HEK293 (cell line): Measurements from ENCODE around the gene KSR1.

Experiments
- CTCF ChIA-PET: fragments of 350-600 bp; formaldehyde crosslinking; extraction: SDS; loops from one replicate; lab custom pipeline; 2021; ENCODE audit warnings: antibody characterized with exemption; lab: Yijun Ruan, JAX
- POLR2A ChIA-PET: fragments of 300-600 bp; formaldehyde crosslinking; extraction: SDS; loops from one replicate; lab custom pipeline; 2020; ENCODE audit warnings: antibody characterized with exemption, inconsistent platforms; lab: Yijun Ruan, JAX
- H3K27ac ChIP-seq: fragments of 200-500 bp; sonication (Bioruptor generic); 2 replicates; pipeline ENCODE4 v1.5.1; 2014; ENCODE audit warnings: low read depth, low read length, control low read depth, inconsistent platforms; ENCODE audit errors: extremely low read depth
- H3K36me3 ChIP-seq, 2 experiments: fragments of 200-500 bp in 1 of 2; sonication (Bioruptor generic) in 1 of 2; 1 replicate in 1 of 2; 2 replicates in 1 of 2; pipeline ENCODE4 v1.5.1; 2014 to 2017; ENCODE audit warnings: inconsistent platforms in 2 of 2, low read length in 2 of 2; ENCODE audit not compliant: control insufficient read depth in 2 of 2, insufficient read depth in 1 of 2
- H3K4me1 ChIP-seq: fragments of 200-500 bp; sonication (Bioruptor generic); 2 replicates; pipeline ENCODE4 v1.5.1; 2014; ENCODE audit warnings: mild to moderate bottlenecking, low read length, inconsistent platforms; ENCODE audit not compliant: control insufficient read depth, insufficient read depth
- H3K4me3 ChIP-seq: 2 replicates; pipeline ENCODE4 v1.5.1; 2011; ENCODE audit warnings: low read depth, mild to moderate bottlenecking, control low read depth, low read length, moderate library complexity
- H3K9me3 ChIP-seq: fragments of 200-500 bp; sonication (Bioruptor generic); 2 replicates; pipeline ENCODE4 v1.5.1; 2014; ENCODE audit warnings: low read depth, low read length, inconsistent platforms; ENCODE audit not compliant: control insufficient read depth, insufficient read depth
- GLIS1 ChIP-seq: fragments of 450-650 bp; formaldehyde crosslinking; IDR thresholded peaks from 2 replicates; pipeline ENCODE4 v1.5.1; 2016; ENCODE audit warnings: missing biosample characterization, missing genetic modification characterization
- GLIS2 ChIP-seq: fragments of 450-650 bp; formaldehyde crosslinking; IDR thresholded peaks from 2 replicates; pipeline ENCODE4 v1.5.1; 2016; ENCODE audit warnings: missing biosample characterization, missing genetic modification characterization
- SCRT2 ChIP-seq: fragments of 450-650 bp; formaldehyde crosslinking; IDR thresholded peaks from 2 replicates; pipeline ENCODE4 v1.5.1; 2016; ENCODE audit warnings: missing biosample characterization, missing genetic modification characterization
- SP7 ChIP-seq: fragments of 450-650 bp; formaldehyde crosslinking; IDR thresholded peaks from 2 replicates; pipeline ENCODE4 v1.5.1; 2016; ENCODE audit warnings: missing biosample characterization, missing genetic modification characterization
- ZIC2 ChIP-seq: fragments of 450-650 bp; formaldehyde crosslinking; IDR thresholded peaks from 2 replicates; pipeline ENCODE4 v1.5.1; 2016; ENCODE audit warnings: missing biosample characterization, missing genetic modification characterization
- ZNF112 ChIP-seq: fragments of 450-650 bp; formaldehyde crosslinking; IDR thresholded peaks from 2 replicates; pipeline ENCODE4 v1.5.0; 2017; ENCODE audit warnings: missing biosample characterization, missing genetic modification characterization
- ZNF138 ChIP-seq: fragments of 450-650 bp; formaldehyde crosslinking; IDR thresholded peaks from 2 replicates; pipeline ENCODE4 v1.5.1; 2016; ENCODE audit warnings: missing biosample characterization, missing genetic modification characterization, borderline replicate concordance
- ZNF19 ChIP-seq: fragments of 450-650 bp; formaldehyde crosslinking; IDR thresholded peaks from 2 replicates; pipeline ENCODE4; 2016; ENCODE audit warnings: missing biosample characterization, missing genetic modification characterization, low read depth
- ZNF2 ChIP-seq: fragments of 450-650 bp; formaldehyde crosslinking; IDR thresholded peaks from 2 replicates; pipeline ENCODE4 v1.5.1; 2016; ENCODE audit warnings: missing biosample characterization, missing genetic modification characterization
- ZNF292 ChIP-seq: fragments of 450-650 bp; formaldehyde crosslinking; IDR thresholded peaks from 2 replicates; pipeline ENCODE4 v1.5.1; 2016; ENCODE audit warnings: low read depth, missing biosample characterization, missing genetic modification characterization, borderline replicate concordance
- ZNF302 ChIP-seq: fragments of 450-650 bp; formaldehyde crosslinking; IDR thresholded peaks from 2 replicates; pipeline ENCODE4 v1.5.1; 2016; ENCODE audit warnings: missing biosample characterization, missing genetic modification characterization, low read depth
- ZNF391 ChIP-seq: fragments of 450-650 bp; formaldehyde crosslinking; IDR thresholded peaks from 2 replicates; pipeline ENCODE4 v1.5.1; 2016; ENCODE audit warnings: low read depth, missing biosample characterization, missing genetic modification characterization, borderline replicate concordance
- ZNF404 ChIP-seq: fragments of 450-650 bp; formaldehyde crosslinking; IDR thresholded peaks from 2 replicates; pipeline ENCODE4 v1.5.1; 2017; ENCODE audit warnings: missing biosample characterization, missing genetic modification characterization
- ZNF433 ChIP-seq: fragments of 450-650 bp; formaldehyde crosslinking; IDR thresholded peaks from 2 replicates; pipeline ENCODE4 v1.5.1; 2016; ENCODE audit warnings: missing biosample characterization, missing genetic modification characterization, low read depth
- ZNF670 ChIP-seq: fragments of 450-650 bp; formaldehyde crosslinking; IDR thresholded peaks from 2 replicates; pipeline ENCODE4 v1.5.1; 2016; ENCODE audit warnings: missing biosample characterization, missing genetic modification characterization, low read depth
- ZNF701 ChIP-seq: fragments of 450-650 bp; formaldehyde crosslinking; IDR thresholded peaks from 2 replicates; pipeline ENCODE4 v1.5.1; 2016; ENCODE audit warnings: missing biosample characterization, missing genetic modification characterization
- ZSCAN5A ChIP-seq: fragments of 450-650 bp; formaldehyde crosslinking; IDR thresholded peaks from 2 replicates; pipeline ENCODE4 v1.5.1; 2016; ENCODE audit warnings: missing biosample characterization, missing genetic modification characterization
- TF ChIP-seq, protein P1 (sequence below): fragments of 450-650 bp; formaldehyde crosslinking; IDR thresholded peaks from 2 replicates; pipeline ENCODE4 v1.5.1; 2016; ENCODE audit warnings: missing biosample characterization, missing genetic modification characterization
- TF ChIP-seq, protein P2 (sequence below): fragments of 450-650 bp; formaldehyde crosslinking; IDR thresholded peaks from 2 replicates; pipeline ENCODE4 v1.5.1; 2017; ENCODE audit warnings: missing biosample characterization, missing genetic modification characterization
- TF ChIP-seq, protein P3 (sequence below): fragments of 450-650 bp; formaldehyde crosslinking; IDR thresholded peaks from 2 replicates; pipeline ENCODE4 v1.5.1; 2016; ENCODE audit warnings: missing biosample characterization, missing genetic modification characterization

Gene KSR1

DNA sequence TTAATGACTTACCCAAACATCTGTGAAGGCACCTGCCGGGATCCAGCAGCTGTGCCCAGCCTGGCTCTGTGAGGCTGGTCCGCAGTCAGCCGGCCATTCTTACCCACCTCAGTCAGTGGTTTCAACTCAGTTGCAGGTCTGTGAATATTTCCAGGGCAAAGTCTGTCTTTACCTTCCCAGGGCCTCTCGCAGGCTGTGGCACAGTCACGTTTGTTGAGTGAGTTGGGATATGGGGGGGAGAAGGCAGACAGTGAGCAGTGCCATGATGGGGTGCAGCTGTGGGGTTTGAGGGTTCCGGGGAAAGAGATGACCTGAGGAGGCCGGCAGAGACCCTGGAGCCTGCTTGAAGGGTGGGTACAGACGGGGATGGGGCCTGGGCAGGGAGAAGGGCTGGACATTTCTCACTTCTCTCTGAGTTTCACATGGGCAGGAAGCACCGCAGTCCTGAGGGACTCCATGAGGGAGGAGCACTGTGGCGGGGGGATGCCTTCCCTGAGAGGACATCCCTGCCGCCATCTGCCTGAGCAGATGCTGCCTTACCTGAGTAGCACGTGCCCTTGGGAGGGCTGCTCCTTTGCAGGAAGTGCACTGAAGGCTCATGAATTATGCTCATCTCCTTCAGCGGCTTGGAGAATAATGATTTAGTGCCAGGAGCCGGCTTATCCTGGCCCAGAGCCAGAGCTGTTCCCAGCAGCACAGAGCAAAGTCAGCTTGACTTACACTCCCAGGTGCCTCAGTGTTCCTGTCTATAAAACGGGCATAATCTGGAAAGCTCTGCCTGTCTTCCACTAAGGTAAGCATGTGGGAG is 48.1 kb downstream of the KSR1 start (continued):
- TF ChIP-seq ZNF391 (no peak), ZNF138 (no peak), SCRT2 (tag by site-specific recombination) (no peak), ZNF433 (tag by site-specific recombination) (no peak), ZNF701 (tag by site-specific recombination) (no peak), ZSCAN5A (tag by site-specific recombination) (no peak), ZNF292 (tag by site-specific recombination) (no peak)
- TF ChIP-seq, protein P1, sequence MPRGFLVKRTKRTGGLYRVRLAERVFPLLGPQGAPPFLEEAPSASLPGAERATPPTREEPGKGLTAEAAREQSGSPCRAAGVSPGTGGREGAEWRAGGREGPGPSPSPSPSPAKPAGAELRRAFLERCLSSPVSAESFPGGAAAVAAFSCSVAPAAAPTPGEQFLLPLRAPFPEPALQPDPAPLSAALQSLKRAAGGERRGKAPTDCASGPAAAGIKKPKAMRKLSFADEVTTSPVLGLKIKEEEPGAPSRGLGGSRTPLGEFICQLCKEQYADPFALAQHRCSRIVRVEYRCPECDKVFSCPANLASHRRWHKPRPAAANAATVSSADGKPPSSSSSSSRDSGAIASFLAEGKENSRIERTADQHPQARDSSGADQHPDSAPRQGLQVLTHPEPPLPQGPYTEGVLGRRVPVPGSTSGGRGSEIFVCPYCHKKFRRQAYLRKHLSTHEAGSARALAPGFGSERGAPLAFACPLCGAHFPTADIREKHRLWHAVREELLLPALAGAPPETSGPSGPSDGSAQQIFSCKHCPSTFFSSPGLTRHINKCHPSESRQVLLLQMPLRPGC = no peak
- TF ChIP-seq, protein P2, sequence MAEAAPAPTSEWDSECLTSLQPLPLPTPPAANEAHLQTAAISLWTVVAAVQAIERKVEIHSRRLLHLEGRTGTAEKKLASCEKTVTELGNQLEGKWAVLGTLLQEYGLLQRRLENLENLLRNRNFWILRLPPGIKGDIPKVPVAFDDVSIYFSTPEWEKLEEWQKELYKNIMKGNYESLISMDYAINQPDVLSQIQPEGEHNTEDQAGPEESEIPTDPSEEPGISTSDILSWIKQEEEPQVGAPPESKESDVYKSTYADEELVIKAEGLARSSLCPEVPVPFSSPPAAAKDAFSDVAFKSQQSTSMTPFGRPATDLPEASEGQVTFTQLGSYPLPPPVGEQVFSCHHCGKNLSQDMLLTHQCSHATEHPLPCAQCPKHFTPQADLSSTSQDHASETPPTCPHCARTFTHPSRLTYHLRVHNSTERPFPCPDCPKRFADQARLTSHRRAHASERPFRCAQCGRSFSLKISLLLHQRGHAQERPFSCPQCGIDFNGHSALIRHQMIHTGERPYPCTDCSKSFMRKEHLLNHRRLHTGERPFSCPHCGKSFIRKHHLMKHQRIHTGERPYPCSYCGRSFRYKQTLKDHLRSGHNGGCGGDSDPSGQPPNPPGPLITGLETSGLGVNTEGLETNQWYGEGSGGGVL (tag by site-specific recombination) = no peak
- TF ChIP-seq, all 188 proteins: peak for 0

DNA sequence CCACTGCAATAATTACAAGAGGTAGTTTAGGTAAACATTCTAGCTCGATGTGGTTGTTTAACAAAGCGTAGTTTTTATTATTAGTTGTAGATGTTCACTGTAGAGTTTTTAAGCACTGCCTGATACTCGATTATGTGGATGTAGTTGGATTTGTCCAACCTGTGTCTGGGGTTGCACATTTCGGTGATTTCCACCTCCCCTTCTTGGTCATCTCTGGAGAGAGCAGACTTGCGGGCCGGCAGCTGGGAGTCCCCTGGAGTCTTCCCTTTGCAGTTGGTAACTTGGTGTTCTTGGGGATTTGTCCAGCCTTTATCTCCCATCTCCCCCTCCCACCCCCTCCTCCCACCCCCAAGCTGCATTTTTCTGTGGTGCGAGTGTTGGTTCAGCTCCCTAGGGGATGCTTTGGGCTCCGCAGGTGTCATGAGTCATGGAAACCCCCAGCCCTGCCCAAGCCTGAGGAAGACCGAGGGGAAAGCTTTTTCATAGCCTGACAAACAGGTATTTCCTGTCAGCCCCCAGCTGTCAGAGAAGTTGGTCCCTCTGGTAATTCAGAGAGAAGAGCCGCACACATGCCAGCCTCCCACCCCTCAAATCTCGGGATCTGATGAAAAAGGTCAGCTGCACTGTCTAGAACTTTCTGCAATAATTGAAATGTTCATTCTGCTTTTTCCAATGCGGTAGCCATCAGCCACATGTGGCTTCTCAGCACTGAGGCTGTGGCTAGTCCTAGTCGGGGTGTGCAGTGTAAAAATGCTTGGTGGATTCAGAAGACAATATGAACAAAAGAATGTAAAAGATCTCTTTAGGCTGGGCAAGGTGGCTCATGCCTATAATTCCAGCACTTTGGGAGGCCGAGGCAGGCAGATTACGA is 50.3 kb downstream of the KSR1 start:
- H3K4me3 ChIP-seq = no peak overlapping the region
- H3K27ac ChIP-seq = no peak overlapping the region
- no peaks in the 10 kb centered on the region for H3K36me3 ChIP-seq
- POLR2A ChIA-PET = no interaction called here
- TF ChIP-seq ZNF670 (tag by site-specific recombination) = no peak
- TF ChIP-seq GLIS1 (tag by site-specific recombination) = peak; percentile 54
- TF ChIP-seq SP7 (tag by site-specific recombination) = no peak
- peak; percentile 35; the same call in 1 of the 2 replicates for TF ChIP-seq ZIC2
- CTCF ChIA-PET = interaction anchor here (0.9 to 1.2 kb wide), 2 partner anchors 10 to 13 kb away, joined by 3 read pairs; no protein-coding TSS in a partner anchor
- H3K9me3 ChIP-seq = no peaks in the 10 kb centered on the region
- peaks cover 8% of the 10 kb centered on the region for H3K4me1 ChIP-seq

- Histone ChIP-seq H3K9me3 (no peaks in the 10 kb centered on the region), H3K4me1 (peaks cover 8% of the 10 kb centered on the region), H3K4me3 (no peak overlapping the region), H3K36me3 (no peaks in the 10 kb centered on the region), H3K27ac (no peak overlapping the region)
- ChIA-PET CTCF (interaction anchor here (0.6 to 1.6 kb wide), 5 partner anchors 17 to 246 kb away, joined by 3 to 5 read pairs (median 4); no protein-coding TSS in a partner anchor), POLR2A (no interaction called here)
- TF ChIP-seq GLIS2 (tag by site-specific recombination) (no peak), ZNF112 (tag by site-specific recombination) (no peak), ZNF404 (no peak), ZNF19 (tag by site-specific recombination) (no peak), ZNF2 (tag by site-specific recombination) (no peak), ZNF302 (tag by site-specific recombination) (no peak)
- TF ChIP-seq, protein P3, sequence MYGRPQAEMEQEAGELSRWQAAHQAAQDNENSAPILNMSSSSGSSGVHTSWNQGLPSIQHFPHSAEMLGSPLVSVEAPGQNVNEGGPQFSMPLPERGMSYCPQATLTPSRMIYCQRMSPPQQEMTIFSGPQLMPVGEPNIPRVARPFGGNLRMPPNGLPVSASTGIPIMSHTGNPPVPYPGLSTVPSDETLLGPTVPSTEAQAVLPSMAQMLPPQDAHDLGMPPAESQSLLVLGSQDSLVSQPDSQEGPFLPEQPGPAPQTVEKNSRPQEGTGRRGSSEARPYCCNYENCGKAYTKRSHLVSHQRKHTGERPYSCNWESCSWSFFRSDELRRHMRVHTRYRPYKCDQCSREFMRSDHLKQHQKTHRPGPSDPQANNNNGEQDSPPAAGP = no peak
These were observed 55.1 kb downstream of the KSR1 start for GRCh38 chr17:27511168-27511883.
